ENCODE data around the gene B3GNT5.

DNA sequence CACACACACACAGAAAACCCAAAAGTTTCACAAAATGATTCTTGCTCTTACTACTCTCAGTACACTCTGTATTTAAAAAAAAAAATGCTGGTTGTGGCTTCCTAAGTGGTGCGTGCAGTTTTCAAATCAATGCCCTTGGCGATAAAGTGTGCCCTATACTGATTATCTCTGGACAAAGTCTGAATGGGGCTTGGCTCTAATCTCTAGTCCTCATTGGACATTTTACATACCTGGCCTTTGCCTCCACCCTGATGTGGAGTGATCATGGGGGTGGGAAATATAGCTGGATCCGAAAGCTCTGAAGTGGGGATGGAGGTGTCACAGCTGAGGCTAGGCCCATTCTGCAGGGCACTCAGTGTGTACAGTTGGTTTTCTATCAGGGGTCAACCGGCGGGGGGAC is 14.1 kb downstream of the B3GNT5 start:
- TF ChIP-seq, protein P1, sequence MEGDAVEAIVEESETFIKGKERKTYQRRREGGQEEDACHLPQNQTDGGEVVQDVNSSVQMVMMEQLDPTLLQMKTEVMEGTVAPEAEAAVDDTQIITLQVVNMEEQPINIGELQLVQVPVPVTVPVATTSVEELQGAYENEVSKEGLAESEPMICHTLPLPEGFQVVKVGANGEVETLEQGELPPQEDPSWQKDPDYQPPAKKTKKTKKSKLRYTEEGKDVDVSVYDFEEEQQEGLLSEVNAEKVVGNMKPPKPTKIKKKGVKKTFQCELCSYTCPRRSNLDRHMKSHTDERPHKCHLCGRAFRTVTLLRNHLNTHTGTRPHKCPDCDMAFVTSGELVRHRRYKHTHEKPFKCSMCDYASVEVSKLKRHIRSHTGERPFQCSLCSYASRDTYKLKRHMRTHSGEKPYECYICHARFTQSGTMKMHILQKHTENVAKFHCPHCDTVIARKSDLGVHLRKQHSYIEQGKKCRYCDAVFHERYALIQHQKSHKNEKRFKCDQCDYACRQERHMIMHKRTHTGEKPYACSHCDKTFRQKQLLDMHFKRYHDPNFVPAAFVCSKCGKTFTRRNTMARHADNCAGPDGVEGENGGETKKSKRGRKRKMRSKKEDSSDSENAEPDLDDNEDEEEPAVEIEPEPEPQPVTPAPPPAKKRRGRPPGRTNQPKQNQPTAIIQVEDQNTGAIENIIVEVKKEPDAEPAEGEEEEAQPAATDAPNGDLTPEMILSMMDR (IDR thresholded peaks at IDR 0.05): no peak
- no peak for TF ChIP-seq POLR2A (IDR thresholded peaks at IDR 0.05)

Data from esophagus squamous epithelium (tissue), 4 donors.